Omental fat pad (tissue), 4 donors: Measurements from ENCODE around the gene ASL. TPM values are rescaled to one million over a fixed set of nuclear protein-coding genes. Genes with fewer than 3 reads are reported as not detected.
"Not testable (repeated sequence)": the region's sequence is repeated elsewhere in the genome, so short reads cannot be mapped to it uniquely, and the experiment has no call there.

Experiments
- ATAC-seq: fragments of 150-250 bp; one replicate; pipeline ENCODE4 v1.9.1; 2016; ENCODE audit warnings: mild to moderate bottlenecking, moderate library complexity; ENCODE audit not compliant: low FRiP score
- DNase-seq: peaks from one replicate; pipeline ENCODE4 v3.0.0-alpha.2; 2019; ENCODE audit warnings: low spot score
- CTCF ChIP-seq, 3 donors: fragments of 450-650 bp; IDR thresholded peaks; one replicate each; pipeline ENCODE4 v1.5.1; 2016 to 2017; ENCODE audit warnings: antibody characterized with exemption in 3 of 3, mild to moderate bottlenecking in 3 of 3, moderate library complexity in 2 of 3
- total RNA-seq, 4 donors: library from RNA; depleted of rRNA; stranded (reverse); fragments of >200 nt; gene quantifications; one replicate each; pipeline ENCODE4 v1.1.0, GENCODE V29; 2016

The ASL gene
- total RNA-seq, 4 donors from 2014 or later = 17.1 to 42.1 (median 24.7) TPM

GRCh38 chr7:66055321-66055956 lies 20.2 kb upstream of the ASL start:
- ATAC-seq = no peak
- no peak for DNase-seq
- TF ChIP-seq CTCF (IDR thresholded peaks at IDR 0.05) = no peak

GRCh38 chr7:66060796-66061195 lies 14.8 kb upstream of the ASL start:
- no peak for DNase-seq
- no peak for TF ChIP-seq CTCF (IDR thresholded peaks at IDR 0.05)
- no peak for ATAC-seq

- no peak for TF ChIP-seq CTCF (IDR thresholded peaks at IDR 0.05)
- DNase-seq (no peak), ATAC-seq (no peak)
Measured at GRCh38 chr7:66069732-66070131, 5.9 kb upstream of the ASL start.

GRCh38 chr7:66070222-66070621 lies 5.4 kb upstream of the ASL start:
- no peak for TF ChIP-seq CTCF (IDR thresholded peaks at IDR 0.05)
- no peak for ATAC-seq
- no peak for DNase-seq

- DNase-seq, ATAC-seq: not testable (repeated sequence)
Measured at GRCh38 chr7:66072208-66072607, 3.4 kb upstream of the ASL start.

GRCh38 chr7:66076462-66077329 lies 1.1 kb downstream of the ASL start:
- TF ChIP-seq CTCF (IDR thresholded peaks at IDR 0.05) = no peak
- ATAC-seq = no peak
- DNase-seq = no peak

- TF ChIP-seq CTCF (IDR thresholded peaks at IDR 0.05) = no peak
- no peak for ATAC-seq
- DNase-seq = no peak
Measured at GRCh38 chr7:66078067-66078466, 2.4 kb downstream of the ASL start.
